Stimulated activated CD4-positive, alpha-beta T cell treated with anti-CD3 and anti-CD28 coated beads, Interleukin-12 subunit alpha, Interleukin-12 subunit beta, amount 100 ng/mL, for 4 hours (primary cell): ENCODE results near the gene SLC9A4.
A peak's percentile ranks its signal among the peaks of the same experiment; 100 is the strongest.

Experiments
- DNase-seq: peaks from one replicate; pipeline ENCODE4 v3.0.0-alpha.2; 2020

SLC9A4 gene

GRCh38 chr2:102504833-102505232 lies 31.8 kb downstream of the SLC9A4 start:
- no peak for DNase-seq

- DNase-seq, result no peak
Measured at GRCh38 chr2:102505290-102505689, 32.3 kb downstream of the SLC9A4 start.

GRCh38 chr2:102506743-102507142 lies 33.7 kb downstream of the SLC9A4 start:
- no peak for DNase-seq

GRCh38 chr2:102508863-102509262 lies 35.8 kb downstream of the SLC9A4 start:
- no peak for DNase-seq

GRCh38 chr2:102509749-102510148 lies 36.7 kb downstream of the SLC9A4 start:
- DNase-seq, result no peak

GRCh38 chr2:102510791-102511575 lies 38.0 kb downstream of the SLC9A4 start:
- DNase-seq, result no peak

- no peak for DNase-seq
Measured at GRCh38 chr2:102512161-102512560, 39.1 kb downstream of the SLC9A4 start.

GRCh38 chr2:102513355-102513939 lies 40.4 kb downstream of the SLC9A4 start:
- no peak for DNase-seq

- DNase-seq, result no peak
Measured at GRCh38 chr2:102514061-102514785, 41.2 kb downstream of the SLC9A4 start.

- DNase-seq, result no peak
Measured at GRCh38 chr2:102515851-102516250, 42.8 kb downstream of the SLC9A4 start.

- DNase-seq, result no peak
Measured at GRCh38 chr2:102518170-102518569, 45.1 kb downstream of the SLC9A4 start.

- DNase-seq, result peak; percentile 3
Measured at GRCh38 chr2:102520009-102520408, 47.0 kb downstream of the SLC9A4 start.

GRCh38 chr2:102520801-102521200 lies 47.8 kb downstream of the SLC9A4 start:
- no peak for DNase-seq

- DNase-seq, result no peak
Measured at GRCh38 chr2:102522162-102522561, 49.1 kb downstream of the SLC9A4 start.

- no peak for DNase-seq
Measured at GRCh38 chr2:102522890-102523289, 49.9 kb downstream of the SLC9A4 start.

- DNase-seq, result no peak
Measured at GRCh38 chr2:102523651-102524050, 50.6 kb downstream of the SLC9A4 start.

GRCh38 chr2:102527086-102527485 lies 54.1 kb downstream of the SLC9A4 start:
- no peak for DNase-seq

GRCh38 chr2:102538491-102538890 lies 65.5 kb downstream of the SLC9A4 start:
- no peak for DNase-seq

GRCh38 chr2:102540882-102541281 lies 67.9 kb downstream of the SLC9A4 start:
- DNase-seq, result no peak

- DNase-seq, result no peak
Measured at GRCh38 chr2:102544182-102544581, 71.2 kb downstream of the SLC9A4 start.

- no peak for DNase-seq
Measured at GRCh38 chr2:102547462-102547861, 74.4 kb downstream of the SLC9A4 start.

GRCh38 chr2:102549027-102549426 lies 76.0 kb downstream of the SLC9A4 start:
- DNase-seq, result no peak

- DNase-seq, result no peak
Measured at GRCh38 chr2:102550151-102550550, 77.1 kb downstream of the SLC9A4 start.
